NOMO-1 treated with dmso at 0.1 percent for 144 hours (cell line): Measurements from ENCODE around the gene CD96.
"Not testable (repeated sequence)": the region's sequence is repeated elsewhere in the genome, so short reads cannot be mapped to it uniquely, and the experiment has no call there.

Experiments used
- DNase-seq: peaks from one replicate; lab custom pipeline; 2025; ENCODE audit not compliant: unreplicated experiment; lab: John Stamatoyannopoulos, UW

The CD96 gene

DNA sequence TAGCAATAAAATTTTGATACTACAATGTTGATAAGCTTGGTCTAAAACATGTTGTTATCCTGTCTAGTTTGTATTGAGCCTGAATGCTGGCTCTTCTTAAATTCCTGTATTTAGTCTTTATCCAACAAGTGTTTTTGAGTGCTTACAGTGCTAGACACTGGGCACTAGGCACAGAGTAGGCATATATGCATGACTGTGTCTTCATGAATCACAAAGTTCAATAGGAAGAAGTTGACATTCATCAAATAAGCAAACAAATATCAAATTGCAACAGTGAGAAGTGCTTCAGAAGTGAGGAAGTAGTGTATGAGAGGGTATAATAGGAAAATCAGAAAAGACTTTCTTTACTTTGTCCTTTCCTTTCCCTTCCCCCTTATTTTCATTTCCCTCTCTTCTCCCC, 6.8 kb downstream of the CD96 start:
- no peak for DNase-seq

DNA sequence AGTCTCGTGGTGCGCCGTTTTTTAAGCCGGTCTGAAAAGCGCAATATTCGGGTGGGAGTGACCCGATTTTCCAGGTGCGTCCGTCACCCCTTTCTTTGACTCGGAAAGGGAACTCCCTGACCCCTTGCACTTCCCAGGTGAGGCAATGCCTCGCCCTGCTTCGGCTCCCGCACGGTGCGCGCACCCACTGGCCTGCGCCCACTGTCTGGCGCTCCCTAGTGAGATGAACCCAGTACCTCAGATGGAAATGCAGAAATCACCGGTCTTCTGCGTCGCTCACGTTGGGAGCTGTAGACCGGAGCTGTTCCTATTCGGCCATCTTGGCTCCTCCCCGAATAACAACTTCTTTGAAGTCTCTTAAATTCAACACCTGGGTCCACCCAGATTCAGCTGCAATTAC, 19.9 kb downstream of the CD96 start:
- not testable (repeated sequence) for DNase-seq

DNA sequence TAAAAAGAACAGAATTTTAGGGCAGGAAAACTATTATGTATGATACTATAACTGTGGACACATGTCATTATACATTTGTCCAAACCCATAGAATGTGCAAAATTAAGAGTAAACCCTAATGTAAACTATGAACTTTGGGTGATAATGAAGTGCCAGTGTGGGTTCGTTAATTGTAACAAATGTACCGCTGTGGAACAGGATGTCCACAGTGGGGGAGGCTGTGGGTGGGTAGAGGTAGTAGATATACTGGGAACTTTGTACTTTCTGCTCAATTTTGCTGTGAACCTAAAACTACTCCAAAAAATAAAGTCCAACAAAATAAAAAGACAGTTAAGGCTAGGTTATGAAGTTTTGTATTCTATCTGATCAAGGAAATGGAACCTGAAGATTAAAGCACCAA, 24.8 kb downstream of the CD96 start:
- no peak for DNase-seq

GRCh38 chr3:111568355-111568754, 26.4 kb downstream of the CD96 start:
- no peak for DNase-seq

DNA sequence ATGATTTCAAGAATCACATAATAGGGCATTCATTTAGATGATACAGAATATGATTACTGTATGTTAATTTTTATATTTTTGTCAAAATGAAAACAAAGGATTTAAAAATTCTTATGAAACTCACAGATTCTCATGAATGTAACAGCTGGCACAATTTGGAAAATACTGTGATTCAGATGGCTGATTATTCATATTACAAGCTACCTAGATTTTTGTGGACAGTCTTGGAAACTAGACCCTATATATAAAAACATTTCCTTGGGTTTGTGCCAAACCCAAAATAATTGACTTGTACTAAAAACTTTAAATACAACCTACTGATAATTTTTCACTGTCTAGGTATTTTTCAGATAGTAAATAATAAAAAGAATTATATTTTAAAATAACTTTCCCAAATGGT, 26.9 kb downstream of the CD96 start:
- no peak for DNase-seq

- DNase-seq = no peak
Observed at GRCh38 chr3:111570404-111571030, 28.5 kb downstream of the CD96 start.

DNA sequence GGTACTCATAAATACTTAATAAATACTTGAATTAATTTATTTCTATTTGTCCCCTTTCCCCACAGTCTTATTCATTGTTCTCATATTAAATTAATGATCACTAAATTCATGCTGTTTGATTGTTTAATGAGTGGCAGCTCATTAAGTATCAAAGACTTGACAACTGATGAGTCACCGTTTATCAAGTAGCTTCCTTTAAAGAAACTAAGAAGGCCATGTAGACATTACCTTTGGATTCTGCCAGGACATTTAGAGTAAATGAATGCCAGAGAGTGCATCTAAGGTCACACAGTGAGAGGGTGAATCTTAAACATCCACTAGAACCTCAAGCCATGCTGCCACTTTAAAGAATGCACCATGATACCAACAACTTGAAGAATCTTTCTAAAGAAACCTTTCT, 29.3 kb downstream of the CD96 start:
- no peak for DNase-seq

DNA sequence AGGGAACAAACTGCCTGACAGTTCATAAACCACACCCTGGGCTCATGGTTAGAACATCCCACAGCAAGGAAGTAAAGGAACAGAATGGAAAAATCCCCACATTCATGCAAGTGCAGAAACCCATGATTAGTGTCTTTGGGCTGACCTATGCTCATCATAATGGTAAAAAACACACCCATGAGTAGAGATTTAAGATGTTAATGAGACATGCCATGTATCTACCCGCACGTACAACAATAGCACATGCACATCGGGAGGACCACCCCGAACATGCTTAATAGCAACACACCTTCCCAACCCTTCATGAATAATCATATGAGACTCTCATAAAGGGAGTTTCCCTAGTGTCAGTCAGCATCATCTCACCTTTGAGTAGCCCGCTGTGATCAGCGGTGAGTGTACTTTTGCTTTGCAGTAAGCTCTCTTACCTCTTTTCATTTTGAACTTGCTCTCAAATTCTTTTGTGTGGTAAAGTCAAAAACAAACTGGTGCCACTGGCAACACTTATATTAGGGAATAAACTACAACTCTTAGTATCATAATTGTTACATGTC, 30.0 kb downstream of the CD96 start:
- DNase-seq = no peak

- DNase-seq = no peak
Observed at GRCh38 chr3:111577113-111577512, 35.1 kb downstream of the CD96 start.

- peak; percentile 10 for DNase-seq
Observed at GRCh38 chr3:111577798-111578685, 36.0 kb downstream of the CD96 start.

GRCh38 chr3:111578867-111579266, 36.9 kb downstream of the CD96 start:
- no peak for DNase-seq

GRCh38 chr3:111579495-111579894, 37.5 kb downstream of the CD96 start:
- DNase-seq = no peak

DNA sequence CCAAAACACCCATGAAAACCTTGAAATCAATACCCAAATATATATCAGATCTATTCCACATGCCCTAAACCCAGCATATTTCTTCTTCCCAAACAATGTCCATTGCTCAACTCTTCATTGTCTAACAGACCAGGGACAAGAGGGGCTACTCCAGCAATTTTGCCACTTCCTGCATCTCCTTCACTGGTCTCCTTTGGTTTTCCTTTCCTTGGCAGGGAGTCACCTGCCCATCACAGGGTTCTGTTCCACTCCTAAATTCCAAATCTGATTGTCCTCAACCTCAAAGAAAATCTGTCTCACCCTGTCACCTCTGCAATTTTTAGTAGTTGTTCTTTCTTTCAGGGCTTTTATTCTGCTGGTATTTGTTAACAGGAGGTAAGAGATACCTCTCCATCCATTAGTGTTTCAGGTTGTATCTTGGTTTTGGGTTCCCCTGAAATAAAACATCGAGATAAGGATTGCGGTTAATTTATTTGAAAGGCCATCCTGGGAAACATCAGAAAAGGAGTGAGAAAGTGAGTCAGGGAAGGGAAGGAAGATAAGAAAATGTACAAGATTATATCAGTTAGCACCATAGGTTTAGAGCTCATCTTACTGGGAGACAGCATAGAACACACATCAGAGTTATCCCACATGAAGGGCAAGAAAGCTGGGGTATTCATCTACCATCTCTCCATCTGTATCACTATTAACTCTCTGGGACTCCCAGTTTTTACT, 39.6 kb downstream of the CD96 start:
- no peak for DNase-seq

DNA sequence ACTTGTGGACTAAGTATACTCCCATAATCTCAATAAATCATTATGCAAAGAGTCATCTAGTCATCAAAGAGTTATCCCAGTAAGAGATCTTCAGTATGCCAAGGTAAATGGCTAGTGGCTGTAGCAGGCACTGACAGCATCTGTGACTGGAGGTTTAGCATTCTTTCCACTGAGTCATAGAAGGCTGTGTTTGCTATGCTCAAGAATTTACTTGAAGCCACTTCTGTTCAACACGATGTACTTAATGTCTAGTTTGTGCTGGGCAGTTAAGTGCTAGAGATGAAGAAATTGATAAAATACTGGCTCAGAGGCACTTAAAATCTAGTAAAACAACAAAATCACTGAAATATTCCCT, 40.1 kb downstream of the CD96 start:
- no peak for DNase-seq

GRCh38 chr3:111584744-111585143, 42.7 kb downstream of the CD96 start:
- no peak for DNase-seq

- no peak for DNase-seq
Observed at GRCh38 chr3:111585217-111585616, 43.2 kb downstream of the CD96 start.

- DNase-seq = no peak
Observed at GRCh38 chr3:111588527-111588926, 46.5 kb downstream of the CD96 start.

DNA sequence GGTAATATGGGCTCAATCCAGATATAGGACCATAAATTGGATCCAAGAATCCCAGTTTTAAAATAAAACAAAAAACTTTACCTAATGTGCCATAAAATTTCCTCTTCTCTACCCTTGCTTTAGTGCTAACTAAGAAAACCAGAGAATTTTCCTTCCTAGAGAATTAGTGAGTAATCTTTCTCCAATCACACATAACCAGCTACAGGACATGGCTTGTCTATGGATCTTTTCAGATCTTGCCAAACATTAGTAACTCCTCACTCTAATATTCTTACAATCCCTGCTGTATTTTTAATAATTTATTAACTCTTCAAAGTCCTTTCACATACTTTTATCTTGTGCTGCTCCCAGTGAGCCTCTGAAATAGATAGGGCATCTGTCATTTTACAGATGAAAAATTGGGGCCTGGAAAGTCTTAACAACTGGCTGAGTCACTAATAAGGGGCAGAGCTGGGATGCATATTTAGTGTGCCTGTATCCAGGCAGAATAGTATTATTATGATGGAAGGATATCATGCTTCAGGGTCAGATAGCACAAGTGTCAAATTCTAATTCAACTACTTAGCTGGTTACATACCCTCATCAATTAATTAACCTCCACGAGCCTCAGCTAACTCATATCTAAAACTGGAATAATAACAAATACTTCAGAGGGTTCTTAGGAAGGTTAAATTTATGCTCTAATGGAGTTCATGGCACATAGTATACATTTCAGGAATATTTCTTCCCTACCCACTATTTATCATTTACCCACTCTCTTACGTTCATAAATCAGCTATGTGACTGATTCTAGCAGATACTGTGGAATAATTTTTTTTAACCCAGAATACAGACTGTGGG, 47.5 kb downstream of the CD96 start:
- DNase-seq = no peak

DNA sequence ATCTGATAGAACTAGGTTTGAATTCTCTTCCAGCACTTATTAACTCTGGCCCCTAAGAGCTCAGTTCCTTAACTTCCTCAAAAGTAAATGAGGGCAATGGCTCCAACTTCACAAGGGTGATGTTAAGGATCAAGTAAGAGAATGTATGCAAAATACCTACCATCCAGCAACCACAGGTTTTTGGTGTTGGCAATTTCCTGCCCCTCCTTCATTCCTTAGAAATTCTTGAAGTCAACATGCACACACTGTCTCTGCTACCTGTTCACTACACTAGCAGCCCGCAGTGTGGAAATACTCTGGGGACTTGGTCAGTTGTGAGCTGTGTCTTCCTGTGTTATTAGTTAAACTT, 48.1 kb downstream of the CD96 start:
- DNase-seq = no peak

DNA sequence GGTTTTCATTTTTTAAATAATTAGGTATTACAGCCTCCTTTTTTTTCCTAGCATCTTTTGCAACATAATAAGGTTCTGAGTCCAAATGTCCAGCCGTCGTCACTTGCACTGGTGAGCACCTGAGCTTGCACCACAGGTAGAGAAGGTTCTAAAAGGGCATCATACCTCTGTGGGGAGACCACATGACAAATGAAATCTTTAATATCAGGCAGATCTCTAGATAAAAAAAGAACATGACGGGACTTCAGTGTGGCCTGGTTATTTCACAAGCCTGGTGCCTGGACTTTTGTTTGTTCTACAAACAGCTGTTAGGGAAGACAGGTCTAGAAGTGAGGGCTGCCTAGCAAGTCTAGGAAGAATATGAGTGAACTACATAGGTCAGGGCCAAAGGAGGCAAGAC, 49.6 kb downstream of the CD96 start:
- no peak for DNase-seq

DNA sequence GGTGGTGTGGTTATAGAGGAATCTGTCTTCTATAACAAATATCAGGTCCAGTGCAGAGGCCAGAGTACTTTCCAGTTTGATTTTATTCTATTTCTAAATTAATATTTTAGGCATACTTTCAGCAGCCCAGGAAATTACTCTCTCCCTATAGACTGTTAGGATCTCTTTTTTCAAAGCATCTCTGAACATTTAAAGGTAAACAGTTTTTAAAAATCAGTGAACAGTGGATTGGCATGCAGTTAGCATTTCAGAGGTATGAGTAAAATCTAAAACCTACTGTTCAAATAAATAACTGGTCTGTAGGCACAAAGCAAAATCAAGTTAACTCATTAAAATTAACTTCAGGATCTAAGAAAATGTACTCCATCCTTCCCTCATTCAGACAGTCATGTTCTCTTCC, 50.1 kb downstream of the CD96 start:
- no peak for DNase-seq
